ENCODE measurements around the gene RPSA. TPM values are rescaled to one million over a fixed set of nuclear protein-coding genes. Genes with fewer than 3 reads are reported as not detected.

Gene RPSA
- total RNA-seq, 2 donors from 2014 or later = 555 to 696 TPM

- no peak overlapping the region for H3K4me3 ChIP-seq
- H3K36me3 ChIP-seq (replicated peaks in 1 of 2; ENCODE audit: insufficient read depth in 1 of 2, low read depth in 2 of 2) = no peaks in the 10 kb centered on the region
- H3K9me3 ChIP-seq = no peaks in the 10 kb centered on the region
- WGBS, 2 donors = 79 to 91% methylated on average over 5 of the region's 5 CpGs
- H3K4me1 ChIP-seq = no peaks in the 10 kb centered on the region
- H3K27ac ChIP-seq = no peak overlapping the region
- H3K27me3 ChIP-seq = no peaks in the 10 kb centered on the region
- intact Hi-C loops (cut with DNase I) = no loop called here
- DNase-seq (no peak), ATAC-seq (no peak)
- TF ChIP-seq CTCF (IDR thresholded peaks at IDR 0.05) = no peak
- no peak for TF ChIP-seq POLR2A (IDR thresholded peaks at IDR 0.05)
Observed at GRCh38 chr3:39432342-39432741, 25.8 kb downstream of the RPSA start.

DNA sequence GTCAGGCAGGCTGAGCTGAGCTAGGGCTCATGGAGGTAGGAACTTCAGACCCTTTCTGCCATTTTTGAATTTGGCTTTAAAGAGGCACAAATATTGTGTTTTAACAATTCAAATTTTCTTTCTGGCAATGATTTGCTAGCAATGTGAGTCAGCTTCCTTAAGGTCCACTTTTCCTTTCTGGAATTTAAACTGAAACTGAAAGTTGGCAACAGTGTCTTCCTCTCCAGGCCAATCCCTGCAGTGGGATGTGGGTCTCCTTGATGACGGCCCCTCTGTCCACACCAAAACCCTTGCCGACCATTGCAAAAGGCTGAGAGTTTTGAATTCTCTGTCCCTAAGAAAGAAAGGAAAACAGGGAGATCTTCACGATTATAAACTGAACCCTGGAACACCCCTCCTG, 27.1 kb downstream of the RPSA start:
- no peak overlapping the region for H3K4me3 ChIP-seq
- no peaks in the 10 kb centered on the region for H3K4me1 ChIP-seq
- 58 to 65% methylated on average over 3 of the region's 3 CpGs for WGBS, 2 donors
- H3K36me3 ChIP-seq (replicated peaks in 1 of 2; ENCODE audit: insufficient read depth in 1 of 2, low read depth in 2 of 2) = no peaks in the 10 kb centered on the region
- no peaks in the 10 kb centered on the region for H3K27me3 ChIP-seq
- DNase-seq (no peak), ATAC-seq (peak; percentile 42)
- H3K9me3 ChIP-seq = no peaks in the 10 kb centered on the region
- TF ChIP-seq POLR2A (IDR thresholded peaks at IDR 0.05) (no peak), CTCF (IDR thresholded peaks at IDR 0.05) (no peak)
- no peak overlapping the region for H3K27ac ChIP-seq
- intact Hi-C loops (cut with DNase I) = no loop called here

DNA sequence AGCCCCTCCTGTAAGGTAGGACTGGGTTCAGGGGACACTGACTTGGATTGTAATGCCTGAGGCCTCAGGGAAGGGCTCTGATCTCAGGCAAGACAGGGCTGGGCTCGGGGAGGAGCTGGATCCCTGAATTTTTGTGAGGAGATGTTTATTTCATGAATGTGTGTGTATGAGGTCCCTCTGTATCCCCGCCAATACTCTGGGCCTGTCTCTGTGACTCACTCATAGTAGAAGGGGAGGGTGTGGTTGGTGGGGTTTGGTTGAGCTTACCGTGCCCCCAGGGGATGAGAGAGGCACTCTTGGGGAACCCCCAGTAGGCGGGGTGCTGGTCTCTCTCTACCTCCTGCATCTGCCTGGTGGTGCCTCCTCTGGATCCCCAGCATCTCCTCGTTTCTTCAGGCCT, 28.1 kb downstream of the RPSA start:
- Histone ChIP-seq H3K4me1 (no peaks in the 10 kb centered on the region), H3K9me3 (no peaks in the 10 kb centered on the region), H3K4me3 (no peak overlapping the region), H3K36me3 (replicated peaks in 1 of 2; ENCODE audit: insufficient read depth in 1 of 2, low read depth in 2 of 2) (no peaks in the 10 kb centered on the region), H3K27me3 (no peaks in the 10 kb centered on the region), H3K27ac (no peak overlapping the region)
- ATAC-seq (no peak), DNase-seq (no peak)
- 69 to 88% methylated on average over 3 to 5 of the region's 5 CpGs for WGBS, 2 donors
- TF ChIP-seq POLR2A (IDR thresholded peaks at IDR 0.05) (no peak), CTCF (IDR thresholded peaks at IDR 0.05) (no peak)
- intact Hi-C loops (cut with DNase I) = no loop called here

- no peak for TF ChIP-seq POLR2A (IDR thresholded peaks at IDR 0.05)
- TF ChIP-seq CTCF (IDR thresholded peaks at IDR 0.05) = no peak
- DNase-seq = no peak
- Histone ChIP-seq H3K36me3 (replicated peaks in 1 of 2; ENCODE audit: insufficient read depth in 1 of 2, low read depth in 2 of 2) (no peaks in the 10 kb centered on the region), H3K4me1 (no peaks in the 10 kb centered on the region), H3K9me3 (no peaks in the 10 kb centered on the region), H3K27me3 (no peaks in the 10 kb centered on the region), H3K4me3 (no peak overlapping the region), H3K27ac (no peak overlapping the region)
- no peak for ATAC-seq
- WGBS, 2 donors = 64 to 86% methylated on average over 1 of the region's 1 CpG
- intact Hi-C loops (cut with DNase I) = no loop called here
Observed at GRCh38 chr3:39435006-39435748, 28.7 kb downstream of the RPSA start.

DNA sequence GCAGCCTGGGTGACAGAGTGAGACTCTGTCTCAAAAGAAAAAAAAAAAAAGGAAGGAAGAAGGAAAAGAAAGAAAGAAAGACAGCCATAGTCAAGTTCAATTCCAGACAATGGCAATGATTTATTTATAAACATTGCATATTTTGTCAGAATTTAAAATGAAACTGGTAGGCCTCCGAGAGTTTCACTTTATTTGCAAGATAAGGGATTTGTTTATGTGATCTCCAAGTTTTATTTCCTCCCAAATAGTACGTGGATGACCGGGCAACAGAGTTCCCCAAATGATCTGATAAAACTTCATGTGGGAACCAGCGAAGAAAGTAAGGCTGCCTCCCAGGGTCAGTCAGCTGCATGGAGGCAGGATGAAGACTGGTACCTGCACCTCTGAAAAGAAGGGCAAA, 32.4 kb downstream of the RPSA start:
- ATAC-seq (no peak), DNase-seq (no peak)
- H3K9me3 ChIP-seq = no peaks in the 10 kb centered on the region
- H3K36me3 ChIP-seq (replicated peaks in 1 of 2; ENCODE audit: insufficient read depth in 1 of 2, low read depth in 2 of 2) = no peaks in the 10 kb centered on the region
- H3K4me1 ChIP-seq = no peaks in the 10 kb centered on the region
- H3K27ac ChIP-seq = no peak overlapping the region
- TF ChIP-seq CTCF (IDR thresholded peaks at IDR 0.05) = no peak
- TF ChIP-seq POLR2A (IDR thresholded peaks at IDR 0.05) = no peak
- H3K4me3 ChIP-seq = no peak overlapping the region
- 77 to 87% methylated on average over 4 of the region's 4 CpGs for WGBS, 2 donors
- intact Hi-C loops (cut with DNase I) = no loop called here
- H3K27me3 ChIP-seq = no peaks in the 10 kb centered on the region
